Gastrocnemius medialis (tissue), 4 donors: ENCODE data around the gene OR10A3.

Experiments
- CTCF ChIP-seq, 5 experiments: fragments of 450-650 bp in 3 of 5; fragments of 200-600 bp in 2 of 5; sonication (generic) in 2 of 5; IDR thresholded peaks in 4 of 5; conservative IDR thresholded peaks in 1 of 5; 1 replicate in 4 of 5; 2 replicates in 1 of 5; pipeline ENCODE4 v1.5.1; 2016 to 2019; ENCODE audit warnings: antibody characterized with exemption in 5 of 5, mild to moderate bottlenecking in 3 of 5, moderate library complexity in 3 of 5
- POLR2A ChIP-seq, 2 donors: fragments of 450-650 bp; IDR thresholded peaks; one replicate each; pipeline ENCODE4 v1.6.1; 2017; ENCODE audit warnings: antibody characterized with exemption in 2 of 2, mild to moderate bottlenecking in 2 of 2, moderate library complexity in 2 of 2

DNA sequence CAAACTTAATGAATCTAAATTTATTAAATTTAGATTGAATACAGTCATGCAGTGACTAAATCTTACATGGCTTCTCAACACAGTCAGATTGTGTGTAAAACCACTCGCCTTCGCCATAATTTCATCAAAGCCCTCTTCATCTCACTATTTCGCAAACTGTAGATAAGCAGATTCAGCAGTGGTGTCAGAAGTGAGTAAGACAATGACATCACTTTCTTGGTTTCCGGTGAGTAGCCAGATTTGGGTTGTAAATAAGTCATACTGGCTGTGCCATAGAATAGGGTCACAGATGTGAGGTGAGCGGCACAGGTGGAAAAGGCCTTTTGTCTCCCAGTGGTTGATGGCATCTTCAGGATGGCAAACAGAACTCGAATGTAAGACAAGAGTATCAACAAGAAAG, 13.9 kb downstream of the OR10A3 start:
- no peak for TF ChIP-seq CTCF (IDR thresholded peaks at IDR 0.05 in 4 of 5, conservative IDR thresholded peaks at IDR 0.05 in 1 of 5)
- no peak for TF ChIP-seq POLR2A (IDR thresholded peaks at IDR 0.05)
